ENCODE data around the gene CBFA2T2. TPM values are rescaled to one million over a fixed set of nuclear protein-coding genes. Genes with fewer than 3 reads are reported as not detected.
"Not testable (repeated sequence)": the region's sequence is repeated elsewhere in the genome, so short reads cannot be mapped to it uniquely, and the experiment has no call there.

Gene CBFA2T2
- total RNA-seq, 1 donor from 2014 or later: 9.1 TPM

DNA sequence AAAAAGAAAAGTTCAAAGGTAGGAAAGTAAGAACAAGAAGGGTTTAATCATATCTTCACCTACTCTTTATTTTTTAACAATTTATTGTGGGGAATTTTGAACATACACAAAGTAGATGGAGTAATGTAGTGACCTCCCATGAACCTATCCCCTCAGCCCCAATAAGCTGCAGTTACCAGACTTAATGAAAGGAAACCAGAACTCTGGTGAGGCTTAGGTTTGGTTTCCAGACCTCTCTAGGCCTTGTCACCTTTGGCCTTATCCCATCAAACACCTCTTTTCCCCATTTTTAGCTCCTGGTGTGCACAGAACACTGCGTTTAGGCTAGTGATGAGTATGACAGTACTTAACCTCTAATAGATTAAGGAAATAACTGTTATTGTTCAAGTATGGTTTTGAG, 42.0 kb downstream of the CBFA2T2 start:
- intact Hi-C loops (cut with DNase I): no loop called here
- DNase-seq (no peak), ATAC-seq (ENCODE audit: poor library complexity) (no peak)

GRCh38 chr20:33532753-33533459, 43.0 kb downstream of the CBFA2T2 start:
- intact Hi-C loops (cut with DNase I): no loop called here
- DNase-seq: no peak
- peak; percentile 55 for ATAC-seq (ENCODE audit: poor library complexity)

GRCh38 chr20:33535717-33536116, 45.8 kb downstream of the CBFA2T2 start:
- intact Hi-C loops (cut with DNase I); DNase-seq; ATAC-seq (ENCODE audit: poor library complexity): not testable (repeated sequence)

GRCh38 chr20:33537608-33538007, 47.7 kb downstream of the CBFA2T2 start:
- DNase-seq (no peak), ATAC-seq (ENCODE audit: poor library complexity) (no peak)
- intact Hi-C loops (cut with DNase I): no loop called here

DNA sequence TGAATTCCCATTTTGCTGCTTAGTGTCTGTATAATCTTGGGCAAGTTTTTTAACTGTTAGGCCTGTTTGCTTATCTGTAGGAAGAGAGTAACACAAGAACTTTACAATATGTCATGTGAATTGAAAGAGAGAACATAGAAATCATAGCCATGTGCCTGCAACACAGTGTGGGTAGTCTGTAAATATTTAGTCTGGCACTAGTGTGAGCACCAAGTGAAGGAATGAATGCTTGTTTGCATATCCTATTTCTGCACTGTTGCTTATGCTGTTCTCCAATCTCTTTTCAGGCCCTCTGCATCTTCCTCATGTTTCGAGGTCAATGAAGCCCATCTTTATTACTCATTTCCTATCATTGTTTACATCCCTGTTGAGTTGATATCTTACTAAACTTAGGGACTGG, 49.2 kb downstream of the CBFA2T2 start:
- intact Hi-C loops (cut with DNase I): no loop called here
- ATAC-seq (ENCODE audit: poor library complexity) (no peak), DNase-seq (no peak)

DNA sequence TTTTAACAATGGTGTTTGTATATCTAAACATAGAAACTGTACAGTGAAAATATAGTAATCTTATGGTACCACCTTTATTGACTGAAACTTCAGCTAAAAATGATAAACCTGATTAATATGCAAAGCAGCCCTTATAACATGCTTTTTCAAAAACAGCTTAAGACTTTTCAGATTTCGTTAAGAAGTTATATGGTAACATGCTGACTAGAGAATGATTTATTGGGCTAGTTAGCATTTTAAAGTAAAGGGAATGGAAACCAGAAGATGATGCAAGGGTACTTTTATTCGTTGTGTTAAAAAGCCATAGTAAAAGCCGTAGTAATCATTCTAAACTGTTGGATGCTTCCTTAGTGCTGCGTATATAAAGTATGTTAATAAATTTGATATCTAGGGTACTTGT, 50.5 kb downstream of the CBFA2T2 start:
- DNase-seq: no peak
- ATAC-seq (ENCODE audit: poor library complexity): no peak
- intact Hi-C loops (cut with DNase I): no loop called here

DNA sequence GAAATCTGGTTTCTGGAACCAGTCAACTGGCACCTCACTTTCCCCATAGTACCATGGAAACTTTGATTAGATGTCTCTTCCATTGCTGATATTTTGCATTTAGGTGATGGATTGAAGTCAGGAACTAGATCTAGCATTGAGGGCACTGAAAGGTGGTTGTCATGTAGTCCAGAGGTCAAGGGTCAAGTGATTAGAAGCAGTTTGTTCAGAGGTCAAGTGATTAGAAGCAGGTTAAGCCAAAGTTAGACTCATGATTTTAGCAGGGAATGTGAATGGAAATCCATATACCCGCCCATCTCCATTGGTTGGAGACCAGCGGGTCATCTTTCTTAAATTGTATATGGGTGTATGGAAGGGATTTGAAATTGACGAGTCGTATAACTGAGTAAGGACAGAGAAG, 51.2 kb downstream of the CBFA2T2 start:
- ATAC-seq (ENCODE audit: poor library complexity) (no peak), DNase-seq (no peak)
- intact Hi-C loops (cut with DNase I): no loop called here

- intact Hi-C loops (cut with DNase I): no loop called here
- no peak for DNase-seq
- no peak for ATAC-seq (ENCODE audit: poor library complexity)
These were observed 51.9 kb downstream of the CBFA2T2 start for GRCh38 chr20:33541797-33542196.

- intact Hi-C loops (cut with DNase I): no loop called here
- ATAC-seq (ENCODE audit: poor library complexity) (no peak), DNase-seq (no peak)
These were observed 55.9 kb downstream of the CBFA2T2 start for GRCh38 chr20:33545763-33546162.

DNA sequence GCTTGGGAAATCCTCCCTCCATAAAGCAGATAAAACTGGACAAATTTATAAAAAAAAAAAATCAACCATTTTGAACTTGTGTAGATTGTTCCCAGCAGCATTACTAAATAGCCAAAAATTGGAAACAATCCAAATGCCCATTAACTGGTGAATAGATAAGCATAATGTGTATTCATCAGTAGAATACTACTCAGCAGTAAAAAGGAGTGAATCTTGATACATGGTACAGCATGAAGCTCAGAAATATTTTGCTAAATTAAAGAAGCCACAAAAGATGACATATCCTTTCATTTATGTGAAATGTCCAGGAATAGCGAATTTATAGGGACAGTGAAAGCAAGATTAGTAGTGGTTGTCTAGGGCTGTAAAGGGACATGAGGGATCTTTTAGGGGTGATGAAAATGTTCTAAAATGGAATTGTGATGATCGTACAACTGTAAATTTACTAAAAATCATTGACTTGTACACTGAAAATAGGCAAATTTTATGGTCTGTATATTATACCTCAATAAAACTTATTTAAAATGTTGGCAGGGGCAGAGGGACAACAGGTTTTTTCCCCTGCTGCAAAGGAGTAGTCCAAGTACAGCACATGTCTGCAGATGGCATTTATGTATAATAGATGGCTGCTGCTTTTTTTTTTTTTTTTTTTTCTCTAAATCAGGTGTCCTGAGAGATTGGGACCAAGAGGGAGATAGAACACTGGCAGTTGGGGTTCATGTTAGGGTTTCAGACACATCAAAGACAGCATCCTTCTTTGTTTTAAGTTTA, 59.5 kb downstream of the CBFA2T2 start:
- ATAC-seq (ENCODE audit: poor library complexity) (no peak), DNase-seq (no peak)
- intact Hi-C loops (cut with DNase I): no loop called here

GRCh38 chr20:33551778-33552177, 61.9 kb downstream of the CBFA2T2 start:
- intact Hi-C loops (cut with DNase I): no loop called here
- ATAC-seq (ENCODE audit: poor library complexity) (peak; percentile 72), DNase-seq (no peak)

DNA sequence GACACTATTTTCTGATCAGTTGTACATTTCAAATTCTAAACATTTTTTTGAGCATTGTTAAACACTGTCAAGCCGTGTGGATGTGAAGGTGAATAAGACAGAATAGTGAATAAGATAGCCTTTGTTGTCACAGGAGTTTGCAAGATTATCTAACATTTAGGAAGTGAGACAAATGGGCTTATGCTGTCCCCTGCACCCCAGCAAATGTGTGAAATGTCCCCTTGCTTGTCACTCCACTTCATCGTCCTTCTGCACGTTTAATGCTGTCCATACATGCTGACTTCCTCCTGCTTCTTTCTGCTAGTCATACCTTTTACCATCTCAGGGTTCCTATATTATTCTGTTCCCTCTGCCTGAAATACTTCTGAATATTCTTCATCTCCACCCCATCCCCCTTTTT, 62.6 kb downstream of the CBFA2T2 start:
- ATAC-seq (ENCODE audit: poor library complexity): no peak
- DNase-seq: no peak
- intact Hi-C loops (cut with DNase I): no loop called here

DNA sequence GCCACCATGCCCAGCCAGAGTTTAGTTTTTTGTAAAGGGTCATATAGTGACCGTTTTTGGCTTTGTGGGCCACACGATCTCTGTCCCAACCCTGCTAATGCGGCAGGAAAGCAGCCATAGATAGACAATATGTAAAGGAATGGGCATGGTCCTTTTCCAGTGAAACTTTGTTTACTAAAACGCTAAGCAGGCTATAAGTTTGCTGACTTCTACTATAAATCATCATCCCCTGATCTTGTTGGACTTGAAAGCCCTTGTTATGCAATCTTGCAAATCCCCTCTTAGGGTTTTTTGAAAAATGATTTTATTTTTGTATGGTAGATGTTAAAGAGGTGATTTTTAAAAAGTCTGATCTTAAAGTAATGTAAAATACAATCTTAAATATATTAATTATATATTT, 63.6 kb downstream of the CBFA2T2 start:
- ATAC-seq (ENCODE audit: poor library complexity) (no peak), DNase-seq (no peak)
- intact Hi-C loops (cut with DNase I): no loop called here

DNA sequence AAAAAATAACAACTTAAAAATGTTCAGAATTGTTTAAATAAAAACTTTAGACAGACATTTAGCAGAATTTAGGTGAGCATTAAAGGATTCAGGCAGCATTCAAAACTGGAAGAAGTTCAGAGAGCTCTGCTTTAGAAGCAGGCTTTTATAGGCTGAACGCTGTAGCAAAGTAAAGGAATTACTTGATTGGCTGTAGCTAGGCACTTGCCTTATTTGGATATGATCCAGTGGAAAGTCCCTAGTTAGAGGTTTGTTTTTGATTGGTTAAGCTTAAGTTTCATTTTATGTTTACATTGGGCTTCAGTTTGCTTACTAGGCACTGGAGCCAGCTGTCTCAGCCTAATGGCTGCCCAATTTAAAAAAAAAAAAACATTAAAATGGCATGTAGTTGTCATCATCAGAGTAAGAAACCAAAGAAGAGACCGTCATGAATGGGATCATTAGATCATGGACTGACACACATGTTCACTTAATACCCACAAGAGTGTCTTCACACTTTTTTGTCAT, 65.1 kb downstream of the CBFA2T2 start:
- intact Hi-C loops (cut with DNase I): no loop called here
- DNase-seq: no peak
- ATAC-seq (ENCODE audit: poor library complexity): peak; percentile 72

GRCh38 chr20:33555755-33556154, 65.9 kb downstream of the CBFA2T2 start:
- ATAC-seq (ENCODE audit: poor library complexity) (no peak), DNase-seq (no peak)
- intact Hi-C loops (cut with DNase I): no loop called here

DNA sequence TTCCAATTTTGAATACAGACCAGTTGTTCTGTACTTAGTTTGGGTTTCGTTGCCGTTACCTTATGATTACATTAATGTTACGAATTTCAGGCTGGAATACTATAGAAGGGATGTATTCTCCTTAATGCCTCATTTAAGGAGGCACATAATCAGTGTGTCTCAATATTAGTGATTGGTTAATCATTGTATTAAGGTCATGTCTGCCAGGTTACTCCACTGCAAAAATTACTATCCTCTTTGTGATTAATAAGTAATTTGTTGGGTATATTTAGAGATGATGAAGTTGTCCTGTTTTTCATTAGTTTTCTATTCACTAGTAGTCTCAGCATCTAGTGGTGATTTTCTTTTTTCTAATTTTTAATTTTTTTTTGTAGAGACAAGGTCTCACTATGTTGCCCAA, 66.3 kb downstream of the CBFA2T2 start:
- ATAC-seq (ENCODE audit: poor library complexity) (no peak), DNase-seq (no peak)
- intact Hi-C loops (cut with DNase I): no loop called here

- DNase-seq: no peak
- ATAC-seq (ENCODE audit: poor library complexity): no peak
- intact Hi-C loops (cut with DNase I): no loop called here
These were observed 68.7 kb downstream of the CBFA2T2 start for GRCh38 chr20:33558348-33559144.

DNA sequence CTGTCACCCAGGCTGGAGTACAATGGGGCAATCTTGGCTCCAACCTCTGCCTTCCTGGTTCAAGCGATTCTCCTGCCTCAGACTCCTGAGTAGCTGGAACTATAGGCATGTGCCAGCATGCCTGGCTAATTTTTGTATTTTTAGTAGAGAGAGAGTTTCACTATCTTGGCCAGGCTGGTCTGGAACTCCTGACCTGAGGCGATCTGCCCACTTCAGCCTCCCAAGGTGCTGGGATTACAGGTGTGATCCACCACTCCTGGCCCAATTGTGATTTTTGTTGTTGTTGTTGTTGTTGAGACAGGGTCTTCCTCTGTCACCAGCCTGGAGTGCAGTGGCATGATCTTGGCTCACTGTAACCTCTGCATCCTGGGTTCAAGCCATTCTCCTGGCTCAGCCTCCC, 69.3 kb downstream of the CBFA2T2 start:
- no peak for DNase-seq
- no peak for ATAC-seq (ENCODE audit: poor library complexity)
- intact Hi-C loops (cut with DNase I): no loop called here

DNA sequence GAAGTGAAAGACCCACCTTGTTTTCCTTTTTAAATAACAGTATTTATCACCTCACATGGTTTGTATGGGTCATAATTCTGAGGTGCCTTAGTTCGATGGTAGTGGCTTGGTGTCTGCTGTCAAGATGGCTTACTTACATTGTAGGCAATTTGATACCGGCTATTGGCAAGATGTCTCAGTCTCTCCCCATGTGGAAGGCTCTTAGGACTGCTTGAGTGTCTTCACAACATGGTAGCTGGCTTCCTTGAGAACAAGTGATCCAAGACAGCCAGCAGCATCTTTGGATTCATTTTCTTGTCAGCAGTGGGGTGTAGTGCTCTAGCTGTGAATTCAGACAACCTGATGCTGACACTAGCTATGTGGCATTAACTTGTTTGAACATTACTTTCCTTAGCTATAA, 70.1 kb downstream of the CBFA2T2 start:
- no peak for ATAC-seq (ENCODE audit: poor library complexity)
- intact Hi-C loops (cut with DNase I): no loop called here

More for the DNA sequence above, 70.1 kb downstream of the CBFA2T2 start:
- no peak for DNase-seq

All from Right ventricle myocardium superior (tissue), 1 donor.